ENCODE results near the gene TRIM33.
"Not testable (repeated sequence)": the region's sequence is repeated elsewhere in the genome, so short reads cannot be mapped to it uniquely, and the experiment has no call there.

TRIM33 gene

DNA sequence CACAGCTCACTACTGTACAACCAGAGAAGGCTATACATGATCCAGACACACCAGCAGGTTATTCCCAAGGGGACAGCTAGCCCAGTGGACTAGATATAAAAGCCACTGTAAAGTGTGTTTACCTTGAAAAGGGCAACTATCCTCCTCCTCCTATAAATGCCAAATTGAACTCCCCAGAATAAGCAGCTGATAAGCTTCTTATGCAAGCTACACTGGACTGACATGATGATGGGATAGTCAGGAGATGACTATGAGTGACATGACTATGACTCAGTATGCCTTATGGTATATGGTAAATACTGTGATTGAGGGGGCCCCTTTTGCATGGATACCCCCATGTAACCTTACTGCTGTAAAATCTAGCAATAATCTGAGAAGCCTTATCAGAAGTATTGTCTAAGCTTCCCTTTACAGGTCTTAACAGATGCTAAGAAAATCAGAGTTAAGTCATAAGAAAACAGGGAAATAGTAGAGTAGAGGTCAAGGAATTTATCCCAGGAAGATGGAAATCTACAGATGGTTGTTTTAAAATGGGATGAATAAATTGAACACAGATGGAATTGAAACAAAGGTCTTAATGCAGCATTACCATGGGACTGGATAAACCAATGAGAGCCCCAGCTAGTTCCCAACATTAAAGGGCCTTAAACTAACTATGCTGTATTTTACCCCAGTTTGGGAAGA lies 55.8 kb downstream of the TRIM33 start:
- Histone ChIP-seq H3K9me3 (ENCODE audit: control insufficient read depth, low read length) (no peaks in the 10 kb centered on the region), H3K4me3 (ENCODE audit: insufficient read depth, low read depth, low read length) (no peak overlapping the region), H3K27ac (ENCODE audit: insufficient read depth, low read depth, low read length, poor library complexity, severe bottlenecking) (no peak overlapping the region), H3K27me3 (ENCODE audit: control insufficient read depth, insufficient read depth, low read length, poor library complexity, severe bottlenecking) (no peaks in the 10 kb centered on the region), H3K4me1 (ENCODE audit: control insufficient read depth, insufficient read depth, low read length) (no peaks in the 10 kb centered on the region), H3K36me3 (ENCODE audit: control insufficient read depth, insufficient read depth, low read length) (peaks cover 4% of the 10 kb centered on the region)

DNA sequence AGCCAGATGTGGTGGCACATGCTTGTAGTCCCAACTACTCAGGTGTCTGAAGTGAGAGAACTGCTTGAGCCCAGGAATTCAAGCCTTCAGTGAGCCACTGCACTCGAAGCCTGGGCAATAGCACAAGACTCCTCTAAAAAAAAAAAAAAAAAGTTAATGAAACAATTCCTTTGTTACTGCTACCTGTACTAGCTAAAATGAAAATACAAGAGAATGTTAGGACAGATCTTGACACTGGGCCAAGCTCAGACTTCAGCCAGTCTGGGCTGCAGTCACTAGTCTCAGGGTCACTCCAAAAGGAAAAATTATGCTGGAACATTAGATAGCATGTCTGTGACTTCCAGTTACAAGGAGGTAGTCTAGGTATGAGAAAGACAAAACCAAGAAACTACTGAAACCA lies 56.5 kb downstream of the TRIM33 start:
- Histone ChIP-seq H3K36me3 (ENCODE audit: control insufficient read depth, insufficient read depth, low read length) (peaks cover under 1% of the 10 kb centered on the region), H3K4me1 (ENCODE audit: control insufficient read depth, insufficient read depth, low read length) (no peaks in the 10 kb centered on the region), H3K4me3 (ENCODE audit: insufficient read depth, low read depth, low read length) (no peak overlapping the region), H3K9me3 (ENCODE audit: control insufficient read depth, low read length) (no peaks in the 10 kb centered on the region), H3K27me3 (ENCODE audit: control insufficient read depth, insufficient read depth, low read length, poor library complexity, severe bottlenecking) (no peaks in the 10 kb centered on the region), H3K27ac (ENCODE audit: insufficient read depth, low read depth, low read length, poor library complexity, severe bottlenecking) (no peak overlapping the region)
- 93 to 100% methylated on average over 1 of the region's 1 CpG for WGBS, 2 experiments

DNA sequence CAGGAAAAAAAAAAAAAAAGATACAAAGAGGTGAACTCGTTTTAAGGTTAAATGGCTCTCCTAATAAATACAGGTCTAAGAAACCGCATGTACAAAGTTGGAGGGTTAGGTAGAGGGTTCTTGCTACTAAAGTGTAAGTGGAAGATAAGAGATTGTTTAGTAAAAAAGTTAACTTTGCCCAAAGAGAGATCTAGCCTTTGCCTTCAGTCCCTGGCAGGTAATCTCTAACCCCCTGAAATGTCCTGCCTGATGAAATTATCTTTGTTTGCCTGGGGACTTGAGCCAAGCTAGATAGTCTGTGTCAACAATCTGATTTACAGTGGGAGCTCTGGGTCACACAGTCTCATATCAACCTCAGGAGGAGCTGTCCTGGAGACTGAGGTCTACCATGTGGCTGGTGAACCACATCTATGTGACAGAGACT lies 57.6 kb downstream of the TRIM33 start:
- Histone ChIP-seq H3K9me3 (ENCODE audit: control insufficient read depth, low read length) (no peaks in the 10 kb centered on the region), H3K4me3 (ENCODE audit: insufficient read depth, low read depth, low read length) (no peak overlapping the region), H3K27me3 (ENCODE audit: control insufficient read depth, insufficient read depth, low read length, poor library complexity, severe bottlenecking) (no peaks in the 10 kb centered on the region), H3K36me3 (ENCODE audit: control insufficient read depth, insufficient read depth, low read length) (no peaks in the 10 kb centered on the region), H3K4me1 (ENCODE audit: control insufficient read depth, insufficient read depth, low read length) (no peaks in the 10 kb centered on the region), H3K27ac (ENCODE audit: insufficient read depth, low read depth, low read length, poor library complexity, severe bottlenecking) (no peak overlapping the region)
- 94 to 95% methylated on average over 2 of the region's 2 CpGs for WGBS, 2 experiments

DNA sequence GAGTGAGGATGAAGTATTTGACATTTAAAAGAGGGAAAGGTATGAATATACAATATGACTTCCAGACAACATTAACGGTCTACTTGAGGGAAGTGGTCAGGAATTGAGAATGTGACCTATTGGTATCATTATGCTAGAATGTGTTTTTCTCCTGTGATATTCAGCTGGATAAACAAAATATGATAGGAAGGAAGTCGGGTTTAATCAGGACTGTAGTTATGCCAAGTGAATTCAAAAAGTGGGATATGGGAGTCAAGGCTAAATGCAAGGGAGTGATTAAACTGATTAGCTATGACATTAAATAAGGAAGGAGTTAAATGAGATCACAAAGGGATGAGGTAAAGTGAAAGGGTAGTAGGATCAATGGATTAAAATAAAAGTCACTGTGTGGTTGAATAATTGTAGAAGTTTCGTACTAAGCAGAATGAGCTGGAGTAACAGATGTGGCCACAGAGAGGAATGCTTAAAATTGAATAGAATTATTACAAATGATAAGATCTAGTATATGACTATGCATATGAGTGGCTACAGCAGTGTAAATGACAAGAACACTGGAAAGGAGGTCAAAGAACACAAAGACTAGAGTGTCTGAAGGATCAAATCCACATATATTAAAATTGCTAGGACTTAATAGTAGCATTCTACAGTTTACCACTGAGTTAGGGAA lies 62.5 kb downstream of the TRIM33 start:
- Histone ChIP-seq H3K27me3 (ENCODE audit: control insufficient read depth, insufficient read depth, low read length, poor library complexity, severe bottlenecking) (no peaks in the 10 kb centered on the region), H3K36me3 (ENCODE audit: control insufficient read depth, insufficient read depth, low read length) (no peaks in the 10 kb centered on the region), H3K9me3 (ENCODE audit: control insufficient read depth, low read length) (no peaks in the 10 kb centered on the region), H3K4me1 (ENCODE audit: control insufficient read depth, insufficient read depth, low read length) (no peaks in the 10 kb centered on the region), H3K4me3 (ENCODE audit: insufficient read depth, low read depth, low read length) (no peak overlapping the region), H3K27ac (ENCODE audit: insufficient read depth, low read depth, low read length, poor library complexity, severe bottlenecking) (no peak overlapping the region)
- WGBS, 2 experiments, result 92% methylated on average over 3 of the region's 3 CpGs

DNA sequence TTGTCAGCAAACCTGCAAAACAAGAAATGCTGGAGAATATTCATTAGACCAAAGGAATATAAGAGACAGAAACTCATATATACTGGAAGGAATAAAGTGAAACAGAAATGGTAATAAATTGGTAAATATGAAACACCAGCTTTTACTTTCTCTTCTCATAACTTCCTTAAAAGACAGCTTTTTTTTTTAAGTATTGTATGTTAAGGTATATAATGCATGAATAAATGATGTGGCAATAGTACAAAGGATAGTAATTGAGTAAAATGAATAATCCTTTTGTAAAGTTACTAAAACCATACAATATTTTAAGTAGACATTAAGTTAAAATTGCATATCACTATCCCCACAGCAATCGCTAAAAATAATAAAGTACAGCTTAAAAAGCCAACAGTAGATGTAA lies 64.8 kb downstream of the TRIM33 start:
- H3K27me3 ChIP-seq (ENCODE audit: control insufficient read depth, insufficient read depth, low read length, poor library complexity, severe bottlenecking), result no peaks in the 10 kb centered on the region
- H3K4me3 ChIP-seq (ENCODE audit: insufficient read depth, low read depth, low read length), result no peak overlapping the region
- no peaks in the 10 kb centered on the region for H3K9me3 ChIP-seq (ENCODE audit: control insufficient read depth, low read length)
- H3K4me1 ChIP-seq (ENCODE audit: control insufficient read depth, insufficient read depth, low read length), result no peaks in the 10 kb centered on the region
- 86 to 100% methylated on average over 1 of the region's 1 CpG for WGBS, 2 experiments
- no peaks in the 10 kb centered on the region for H3K36me3 ChIP-seq (ENCODE audit: control insufficient read depth, insufficient read depth, low read length)
- H3K27ac ChIP-seq (ENCODE audit: insufficient read depth, low read depth, low read length, poor library complexity, severe bottlenecking), result no peak overlapping the region

DNA sequence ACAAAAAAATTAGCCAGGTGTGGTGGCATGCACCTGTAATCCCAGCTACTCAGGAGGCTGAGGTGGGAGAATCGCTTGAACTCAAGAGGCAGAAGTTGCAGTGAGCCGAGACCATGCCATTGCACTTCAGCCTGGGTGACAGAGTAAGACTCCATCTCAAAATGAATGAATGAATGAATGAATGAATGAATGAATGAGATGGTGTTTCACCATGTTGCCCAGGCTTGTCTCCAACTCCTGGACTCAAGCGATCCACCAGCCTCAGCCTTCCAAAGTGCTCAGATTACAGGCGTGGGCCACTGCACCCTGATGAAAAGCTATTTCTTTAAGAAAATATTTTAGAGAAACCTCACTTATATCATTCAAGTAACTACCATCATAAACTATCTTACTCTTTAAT lies 67.8 kb downstream of the TRIM33 start:
- H3K4me1 ChIP-seq (ENCODE audit: control insufficient read depth, insufficient read depth, low read length); H3K9me3 ChIP-seq (ENCODE audit: control insufficient read depth, low read length); H3K27me3 ChIP-seq (ENCODE audit: control insufficient read depth, insufficient read depth, low read length, poor library complexity, severe bottlenecking); H3K36me3 ChIP-seq (ENCODE audit: control insufficient read depth, insufficient read depth, low read length); H3K27ac ChIP-seq (ENCODE audit: insufficient read depth, low read depth, low read length, poor library complexity, severe bottlenecking); H3K4me3 ChIP-seq (ENCODE audit: insufficient read depth, low read depth, low read length): not testable (repeated sequence)
- 94% methylated on average over 4 of the region's 4 CpGs for WGBS, 2 experiments

DNA sequence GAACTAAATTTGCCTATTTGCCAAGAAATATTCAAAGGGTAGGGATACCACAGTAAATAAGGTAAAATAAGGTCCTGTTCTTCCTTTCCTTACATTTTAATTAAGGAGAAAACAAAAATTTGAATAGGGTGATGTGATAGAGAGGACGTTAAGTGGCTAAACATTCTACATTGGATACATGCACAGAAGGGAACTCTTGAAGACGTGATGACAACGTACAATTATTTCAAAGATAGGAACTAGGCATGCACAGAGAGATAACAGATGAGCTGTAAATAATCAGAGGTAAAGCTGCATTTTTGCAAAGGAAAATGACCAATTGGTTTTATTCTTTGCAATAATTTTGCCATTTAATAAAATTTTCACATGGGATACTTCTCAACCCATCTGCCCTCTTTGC lies 69.7 kb downstream of the TRIM33 start:
- no peaks in the 10 kb centered on the region for H3K36me3 ChIP-seq (ENCODE audit: control insufficient read depth, insufficient read depth, low read length)
- no peaks in the 10 kb centered on the region for H3K27me3 ChIP-seq (ENCODE audit: control insufficient read depth, insufficient read depth, low read length, poor library complexity, severe bottlenecking)
- 97 to 99% methylated on average over 3 of the region's 3 CpGs for WGBS, 2 experiments
- no peak overlapping the region for H3K27ac ChIP-seq (ENCODE audit: insufficient read depth, low read depth, low read length, poor library complexity, severe bottlenecking)
- H3K9me3 ChIP-seq (ENCODE audit: control insufficient read depth, low read length), result no peaks in the 10 kb centered on the region
- H3K4me3 ChIP-seq (ENCODE audit: insufficient read depth, low read depth, low read length), result no peak overlapping the region
- H3K4me1 ChIP-seq (ENCODE audit: control insufficient read depth, insufficient read depth, low read length), result no peaks in the 10 kb centered on the region

DNA sequence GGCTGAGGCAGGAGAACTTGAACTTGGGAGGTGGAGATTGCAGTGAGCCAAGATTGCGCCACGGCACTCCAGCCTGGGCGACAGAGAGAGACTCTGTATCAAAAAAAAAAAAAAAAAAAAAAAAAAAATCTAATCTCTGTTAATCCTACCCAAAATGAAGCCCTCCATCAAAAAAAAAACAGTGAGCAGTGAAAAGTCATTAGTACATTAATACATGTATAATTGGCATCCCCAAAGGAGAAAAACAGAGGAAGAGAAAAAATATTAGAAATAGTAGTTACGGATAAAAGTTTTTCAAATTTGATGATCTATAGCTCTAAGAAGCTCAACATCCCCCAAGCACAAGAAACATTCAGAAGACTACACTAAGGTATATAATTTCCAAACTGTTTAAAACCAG lies 71.6 kb downstream of the TRIM33 start:
- WGBS, 2 experiments, result 79% methylated on average over 3 of the region's 4 CpGs; no CpG with 5 or more reads in 1 of the 2 experiments

DNA sequence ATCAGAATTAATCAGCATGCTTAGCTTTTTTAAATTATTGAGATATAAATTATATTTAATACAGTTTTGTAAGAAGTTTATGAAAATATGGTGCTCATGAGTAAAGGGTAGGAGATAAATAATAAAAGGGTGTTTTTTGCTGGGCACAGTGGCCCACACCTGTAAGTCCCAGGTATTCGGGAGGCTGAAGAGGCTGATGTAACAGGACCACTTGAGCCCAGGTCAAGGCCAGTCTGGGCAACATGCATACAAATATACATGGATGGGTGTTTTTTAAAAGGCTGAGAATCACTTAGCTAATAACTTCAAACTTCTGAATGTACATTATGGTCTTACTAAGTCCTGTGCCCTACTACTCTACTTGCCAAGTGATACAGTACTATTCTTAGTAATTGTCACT lies 73.2 kb downstream of the TRIM33 start:
- H3K4me1 ChIP-seq (ENCODE audit: control insufficient read depth, insufficient read depth, low read length), result no peaks in the 10 kb centered on the region
- H3K36me3 ChIP-seq (ENCODE audit: control insufficient read depth, insufficient read depth, low read length), result no peaks in the 10 kb centered on the region
- H3K4me3 ChIP-seq (ENCODE audit: insufficient read depth, low read depth, low read length), result no peak overlapping the region
- H3K27me3 ChIP-seq (ENCODE audit: control insufficient read depth, insufficient read depth, low read length, poor library complexity, severe bottlenecking), result no peaks in the 10 kb centered on the region
- H3K27ac ChIP-seq (ENCODE audit: insufficient read depth, low read depth, low read length, poor library complexity, severe bottlenecking), result no peak overlapping the region
- WGBS, 2 experiments, result 92 to 98% methylated on average over 1 of the region's 1 CpG
- H3K9me3 ChIP-seq (ENCODE audit: control insufficient read depth, low read length), result no peaks in the 10 kb centered on the region

More for the DNA sequence above, 71.6 kb downstream of the TRIM33 start:
- Histone ChIP-seq H3K4me1 (ENCODE audit: control insufficient read depth, insufficient read depth, low read length) (no peaks in the 10 kb centered on the region), H3K4me3 (ENCODE audit: insufficient read depth, low read depth, low read length) (no peak overlapping the region), H3K9me3 (ENCODE audit: control insufficient read depth, low read length) (no peaks in the 10 kb centered on the region), H3K27ac (ENCODE audit: insufficient read depth, low read depth, low read length, poor library complexity, severe bottlenecking) (no peak overlapping the region), H3K36me3 (ENCODE audit: control insufficient read depth, insufficient read depth, low read length) (no peaks in the 10 kb centered on the region), H3K27me3 (ENCODE audit: control insufficient read depth, insufficient read depth, low read length, poor library complexity, severe bottlenecking) (no peaks in the 10 kb centered on the region)

DNA sequence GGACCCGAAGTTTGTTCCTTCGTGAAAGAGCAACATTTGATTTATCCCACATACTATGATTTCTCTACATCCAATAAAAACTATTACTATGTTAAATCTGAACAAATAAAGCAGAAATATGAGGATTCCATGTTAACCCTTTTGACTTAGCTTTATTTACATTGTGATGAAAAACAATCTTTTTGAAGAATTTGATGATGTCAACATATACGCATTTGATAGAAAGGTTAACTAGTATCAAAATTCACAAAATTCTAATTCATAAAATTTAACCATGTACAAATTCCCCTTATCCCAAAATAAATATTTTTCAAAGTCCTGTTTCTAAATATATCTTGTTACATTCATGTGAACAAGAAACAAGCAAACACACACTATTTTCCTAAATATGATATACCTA lies 74.2 kb downstream of the TRIM33 start:
- no peaks in the 10 kb centered on the region for H3K36me3 ChIP-seq (ENCODE audit: control insufficient read depth, insufficient read depth, low read length)
- H3K9me3 ChIP-seq (ENCODE audit: control insufficient read depth, low read length), result no peaks in the 10 kb centered on the region
- H3K27ac ChIP-seq (ENCODE audit: insufficient read depth, low read depth, low read length, poor library complexity, severe bottlenecking), result no peak overlapping the region
- WGBS, 2 experiments, result 95 to 96% methylated on average over 2 to 3 of the region's 3 CpGs
- H3K4me1 ChIP-seq (ENCODE audit: control insufficient read depth, insufficient read depth, low read length), result no peaks in the 10 kb centered on the region
- H3K4me3 ChIP-seq (ENCODE audit: insufficient read depth, low read depth, low read length), result no peak overlapping the region
- H3K27me3 ChIP-seq (ENCODE audit: control insufficient read depth, insufficient read depth, low read length, poor library complexity, severe bottlenecking), result no peaks in the 10 kb centered on the region

All from ectodermal cell (in vitro differentiated cells).